ENCODE results near the gene MAPK1. TPM values are rescaled to one million over a fixed set of nuclear protein-coding genes. Genes with fewer than 3 reads are reported as not detected.

The MAPK1 gene
- total RNA-seq, 1 donor from 2014 or later: 37.2 TPM

- Histone ChIP-seq H3K4me3 (ENCODE audit: low read depth, low read length) (no peak overlapping the region), H3K36me3 (ENCODE audit: control insufficient read depth, insufficient read depth, low read length) (no peaks in the 10 kb centered on the region), H3K27me3 (ENCODE audit: control insufficient read depth, insufficient read depth, low read length) (no peaks in the 10 kb centered on the region)
- DNase-seq (ENCODE audit: low read depth): peak; percentile 67
- no peak for TF ChIP-seq CTCF (IDR thresholded peaks at IDR 0.05; ENCODE audit: insufficient read depth, low read length, poor library complexity, severe bottlenecking)
Observed at GRCh38 chr22:21778705-21779363, 88.6 kb downstream of the MAPK1 start.

- no peaks in the 10 kb centered on the region for H3K27me3 ChIP-seq (ENCODE audit: control insufficient read depth, insufficient read depth, low read length)
- no peak for DNase-seq (ENCODE audit: low read depth)
- no peaks in the 10 kb centered on the region for H3K36me3 ChIP-seq (ENCODE audit: control insufficient read depth, insufficient read depth, low read length)
- TF ChIP-seq CTCF (IDR thresholded peaks at IDR 0.05; ENCODE audit: insufficient read depth, low read length, poor library complexity, severe bottlenecking): no peak
- no peak overlapping the region for H3K4me3 ChIP-seq (ENCODE audit: low read depth, low read length)
Observed at GRCh38 chr22:21771631-21771976, 95.8 kb downstream of the MAPK1 start.

- H3K36me3 ChIP-seq (ENCODE audit: control insufficient read depth, insufficient read depth, low read length): peaks cover 2% of the 10 kb centered on the region
- no peaks in the 10 kb centered on the region for H3K27me3 ChIP-seq (ENCODE audit: control insufficient read depth, insufficient read depth, low read length)
- TF ChIP-seq CTCF (IDR thresholded peaks at IDR 0.05; ENCODE audit: insufficient read depth, low read length, poor library complexity, severe bottlenecking): no peak
- no peak overlapping the region for H3K4me3 ChIP-seq (ENCODE audit: low read depth, low read length)
- no peak for DNase-seq (ENCODE audit: low read depth)
Observed at GRCh38 chr22:21768435-21768834, 99.0 kb downstream of the MAPK1 start.

DNA sequence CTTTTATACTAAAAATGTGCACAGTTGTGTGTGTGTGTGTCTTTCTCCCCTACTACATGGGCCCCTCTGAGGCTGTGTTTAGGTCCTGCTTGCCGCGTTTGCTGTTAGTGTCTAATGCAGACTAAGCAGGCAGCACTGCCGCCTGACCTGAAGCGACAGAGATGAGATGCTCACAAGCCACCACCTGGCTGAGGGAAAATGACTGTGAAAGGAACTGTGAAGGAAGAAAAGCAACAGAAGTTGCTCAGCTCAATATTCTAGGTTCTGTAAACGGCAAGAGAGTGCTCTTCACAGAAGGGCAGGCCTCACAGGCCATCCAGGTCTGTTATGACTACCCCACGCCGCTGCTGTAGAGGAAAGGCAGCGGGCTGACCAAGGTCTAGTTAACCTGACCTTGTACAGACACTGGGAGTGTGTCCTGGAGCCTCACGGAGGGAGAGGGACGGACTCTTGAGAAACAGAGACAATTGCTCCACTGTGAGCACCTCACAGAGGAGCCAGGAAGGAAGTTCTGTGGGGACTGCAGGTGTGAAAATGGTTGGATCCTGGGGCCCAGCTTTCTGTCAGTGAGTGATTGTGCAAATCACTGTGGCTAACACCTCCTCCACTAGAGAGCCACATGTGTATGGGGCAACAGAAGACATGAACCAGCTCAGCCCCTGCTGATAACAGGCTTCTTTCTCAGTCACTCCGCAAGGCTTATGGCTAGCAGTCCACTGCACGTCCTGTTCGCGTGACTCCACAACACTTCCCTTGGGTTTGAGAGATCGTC lies 100.6 kb downstream of the MAPK1 start:
- DNase-seq (ENCODE audit: low read depth): no peak
- no peak overlapping the region for H3K4me3 ChIP-seq (ENCODE audit: low read depth, low read length)
- no peaks in the 10 kb centered on the region for H3K27me3 ChIP-seq (ENCODE audit: control insufficient read depth, insufficient read depth, low read length)
- no peak for TF ChIP-seq CTCF (IDR thresholded peaks at IDR 0.05; ENCODE audit: insufficient read depth, low read length, poor library complexity, severe bottlenecking)
- H3K36me3 ChIP-seq (ENCODE audit: control insufficient read depth, insufficient read depth, low read length): peaks cover 4% of the 10 kb centered on the region

GRCh38 chr22:21765909-21766529 lies 101.4 kb downstream of the MAPK1 start:
- DNase-seq (ENCODE audit: low read depth): no peak

More at GRCh38 chr22:21765909-21766529, 101.4 kb downstream of the MAPK1 start:
- TF ChIP-seq CTCF (IDR thresholded peaks at IDR 0.05; ENCODE audit: insufficient read depth, low read length, poor library complexity, severe bottlenecking): no peak
- Histone ChIP-seq H3K4me3 (ENCODE audit: low read depth, low read length) (no peak overlapping the region), H3K36me3 (ENCODE audit: control insufficient read depth, insufficient read depth, low read length) (peaks cover 4% of the 10 kb centered on the region), H3K27me3 (ENCODE audit: control insufficient read depth, insufficient read depth, low read length) (no peaks in the 10 kb centered on the region)

All from kidney epithelial cell (primary cell).